Thyroid gland (tissue), 4 donors: ENCODE data around the gene CDIP1.

Experiments used
- POLR2A ChIP-seq, 2 donors: fragments of 450-650 bp; IDR thresholded peaks; one replicate each; pipeline ENCODE4 v1.6.1; 2017; ENCODE audit warnings: antibody characterized with exemption in 2 of 2, mild to moderate bottlenecking in 2 of 2, moderate library complexity in 1 of 2
- TF ChIP-seq, protein P1 (sequence below), 6 experiments: fragments of 200-600 bp in 3 of 6; fragments of 450-650 bp in 3 of 6; sonication (generic) in 3 of 6; IDR thresholded peaks; one replicate each; pipeline ENCODE4 v1.5.1; 2016 to 2019; ENCODE audit warnings: antibody characterized with exemption in 6 of 6, mild to moderate bottlenecking in 2 of 6, inconsistent platforms in 1 of 6, moderate library complexity in 1 of 6

DNA sequence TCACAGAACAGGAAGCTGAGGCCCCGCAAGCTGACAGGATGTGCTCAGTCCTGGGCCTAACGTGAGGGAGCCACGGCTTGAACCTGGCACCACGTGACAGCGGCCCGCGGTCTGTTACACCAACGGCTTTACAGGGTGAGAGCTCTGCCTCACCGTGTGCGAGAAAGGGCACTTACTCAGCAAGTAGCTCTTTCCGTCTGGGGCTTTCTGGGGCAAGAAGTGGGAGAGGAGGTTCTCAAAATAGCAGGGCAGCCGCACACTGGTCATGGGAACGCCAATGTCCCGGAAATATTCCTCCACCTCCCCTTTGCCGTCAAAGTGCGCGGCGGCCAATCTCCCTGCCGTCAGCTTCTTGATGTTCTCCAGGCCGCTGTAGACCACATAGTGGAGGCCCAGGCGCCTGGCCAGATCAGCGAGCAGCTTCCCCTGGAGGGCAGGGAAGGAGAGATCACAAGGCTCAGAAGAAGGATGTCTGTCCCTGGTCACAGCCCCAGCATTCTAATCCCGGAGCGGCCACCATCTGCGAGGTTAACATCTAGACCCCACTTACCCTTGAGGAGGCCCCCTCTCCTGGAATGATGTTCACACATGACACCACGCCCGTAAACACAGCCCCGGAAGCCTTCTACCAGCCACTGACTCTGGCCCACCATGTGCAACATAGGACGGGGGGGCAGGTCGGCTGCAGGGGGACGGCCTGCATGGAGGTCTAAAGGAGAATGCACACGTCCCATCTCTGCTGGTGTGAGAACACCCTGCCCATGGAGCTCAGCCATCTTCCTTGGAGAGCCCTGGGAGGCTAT, 72.4 kb downstream of the CDIP1 start:
- TF ChIP-seq, protein P1, sequence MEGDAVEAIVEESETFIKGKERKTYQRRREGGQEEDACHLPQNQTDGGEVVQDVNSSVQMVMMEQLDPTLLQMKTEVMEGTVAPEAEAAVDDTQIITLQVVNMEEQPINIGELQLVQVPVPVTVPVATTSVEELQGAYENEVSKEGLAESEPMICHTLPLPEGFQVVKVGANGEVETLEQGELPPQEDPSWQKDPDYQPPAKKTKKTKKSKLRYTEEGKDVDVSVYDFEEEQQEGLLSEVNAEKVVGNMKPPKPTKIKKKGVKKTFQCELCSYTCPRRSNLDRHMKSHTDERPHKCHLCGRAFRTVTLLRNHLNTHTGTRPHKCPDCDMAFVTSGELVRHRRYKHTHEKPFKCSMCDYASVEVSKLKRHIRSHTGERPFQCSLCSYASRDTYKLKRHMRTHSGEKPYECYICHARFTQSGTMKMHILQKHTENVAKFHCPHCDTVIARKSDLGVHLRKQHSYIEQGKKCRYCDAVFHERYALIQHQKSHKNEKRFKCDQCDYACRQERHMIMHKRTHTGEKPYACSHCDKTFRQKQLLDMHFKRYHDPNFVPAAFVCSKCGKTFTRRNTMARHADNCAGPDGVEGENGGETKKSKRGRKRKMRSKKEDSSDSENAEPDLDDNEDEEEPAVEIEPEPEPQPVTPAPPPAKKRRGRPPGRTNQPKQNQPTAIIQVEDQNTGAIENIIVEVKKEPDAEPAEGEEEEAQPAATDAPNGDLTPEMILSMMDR (IDR thresholded peaks at IDR 0.05) = no peak
- no peak for TF ChIP-seq POLR2A (IDR thresholded peaks at IDR 0.05)
